ENCODE measurements around the gene SULT2B1.

DNA sequence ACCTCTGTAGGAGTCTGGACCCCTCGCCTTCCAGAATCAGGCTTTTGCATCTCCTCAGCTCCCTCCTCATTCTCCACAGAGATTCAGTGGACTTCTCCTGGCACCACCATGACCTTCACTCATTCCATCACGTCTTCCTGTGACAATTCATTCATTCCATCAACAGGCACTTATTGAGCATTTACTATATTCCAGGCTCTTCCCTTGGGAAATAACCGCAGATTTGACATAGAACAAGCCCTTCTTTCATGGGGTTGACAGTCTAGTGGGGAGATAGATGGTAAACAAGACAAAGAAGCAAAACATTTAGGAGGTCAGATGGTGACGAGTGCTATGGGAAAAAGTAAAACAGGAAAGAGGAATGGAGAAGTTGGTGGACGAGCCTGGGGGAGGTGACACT, 2.6 kb upstream of the SULT2B1 start:
- TF ChIP-seq CTCF (IDR thresholded peaks at IDR 0.05; ENCODE audit: low read depth, low read length, missing input control) (no peak), TAF1 (conservative IDR thresholded peaks at IDR 0.05) (no peak), EGR1 (IDR thresholded peaks at IDR 0.05; ENCODE audit: low read depth in 2 of 2) (no peak), SP1 (IDR thresholded peaks at IDR 0.05) (no peak), YY1 (IDR thresholded peaks at IDR 0.05) (no peak), RXRA (IDR thresholded peaks at IDR 0.05) (no peak), JUND (IDR thresholded peaks at IDR 0.05) (no peak), GABPA (IDR thresholded peaks at IDR 0.05 in 1 of 2, conservative IDR thresholded peaks at IDR 0.05 in 1 of 2) (no peak)
- TF ChIP-seq, protein P1, sequence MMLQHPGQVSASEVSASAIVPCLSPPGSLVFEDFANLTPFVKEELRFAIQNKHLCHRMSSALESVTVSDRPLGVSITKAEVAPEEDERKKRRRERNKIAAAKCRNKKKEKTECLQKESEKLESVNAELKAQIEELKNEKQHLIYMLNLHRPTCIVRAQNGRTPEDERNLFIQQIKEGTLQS (IDR thresholded peaks at IDR 0.05): no peak

Data from liver (tissue), 3 donors.